HG02938 (cell line): Measurements from ENCODE around the gene DGKD.
A peak's percentile ranks its signal among the peaks of the same experiment; 100 is the strongest.

Source experiments
- ATAC-seq: cut with Tn5 transposase; IDR thresholded peaks from one replicate; pipeline ENCODE4 v1.9.1; 2021; ENCODE audit warnings: mild to moderate bottlenecking, moderate library complexity; ENCODE audit not compliant: unreplicated experiment

Gene DGKD, protein sequence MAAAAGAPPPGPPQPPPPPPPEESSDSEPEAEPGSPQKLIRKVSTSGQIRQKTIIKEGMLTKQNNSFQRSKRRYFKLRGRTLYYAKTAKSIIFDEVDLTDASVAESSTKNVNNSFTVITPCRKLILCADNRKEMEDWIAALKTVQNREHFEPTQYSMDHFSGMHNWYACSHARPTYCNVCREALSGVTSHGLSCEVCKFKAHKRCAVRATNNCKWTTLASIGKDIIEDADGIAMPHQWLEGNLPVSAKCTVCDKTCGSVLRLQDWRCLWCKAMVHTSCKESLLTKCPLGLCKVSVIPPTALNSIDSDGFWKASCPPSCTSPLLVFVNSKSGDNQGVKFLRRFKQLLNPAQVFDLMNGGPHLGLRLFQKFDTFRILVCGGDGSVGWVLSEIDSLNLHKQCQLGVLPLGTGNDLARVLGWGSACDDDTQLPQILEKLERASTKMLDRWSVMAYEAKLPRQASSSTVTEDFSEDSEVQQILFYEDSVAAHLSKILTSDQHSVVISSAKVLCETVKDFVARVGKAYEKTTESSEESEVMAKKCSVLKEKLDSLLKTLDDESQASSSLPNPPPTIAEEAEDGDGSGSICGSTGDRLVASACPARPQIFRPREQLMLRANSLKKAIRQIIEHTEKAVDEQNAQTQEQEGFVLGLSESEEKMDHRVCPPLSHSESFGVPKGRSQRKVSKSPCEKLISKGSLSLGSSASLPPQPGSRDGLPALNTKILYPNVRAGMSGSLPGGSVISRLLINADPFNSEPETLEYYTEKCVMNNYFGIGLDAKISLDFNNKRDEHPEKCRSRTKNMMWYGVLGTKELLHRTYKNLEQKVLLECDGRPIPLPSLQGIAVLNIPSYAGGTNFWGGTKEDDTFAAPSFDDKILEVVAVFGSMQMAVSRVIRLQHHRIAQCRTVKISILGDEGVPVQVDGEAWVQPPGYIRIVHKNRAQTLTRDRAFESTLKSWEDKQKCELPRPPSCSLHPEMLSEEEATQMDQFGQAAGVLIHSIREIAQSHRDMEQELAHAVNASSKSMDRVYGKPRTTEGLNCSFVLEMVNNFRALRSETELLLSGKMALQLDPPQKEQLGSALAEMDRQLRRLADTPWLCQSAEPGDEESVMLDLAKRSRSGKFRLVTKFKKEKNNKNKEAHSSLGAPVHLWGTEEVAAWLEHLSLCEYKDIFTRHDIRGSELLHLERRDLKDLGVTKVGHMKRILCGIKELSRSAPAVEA

DNA sequence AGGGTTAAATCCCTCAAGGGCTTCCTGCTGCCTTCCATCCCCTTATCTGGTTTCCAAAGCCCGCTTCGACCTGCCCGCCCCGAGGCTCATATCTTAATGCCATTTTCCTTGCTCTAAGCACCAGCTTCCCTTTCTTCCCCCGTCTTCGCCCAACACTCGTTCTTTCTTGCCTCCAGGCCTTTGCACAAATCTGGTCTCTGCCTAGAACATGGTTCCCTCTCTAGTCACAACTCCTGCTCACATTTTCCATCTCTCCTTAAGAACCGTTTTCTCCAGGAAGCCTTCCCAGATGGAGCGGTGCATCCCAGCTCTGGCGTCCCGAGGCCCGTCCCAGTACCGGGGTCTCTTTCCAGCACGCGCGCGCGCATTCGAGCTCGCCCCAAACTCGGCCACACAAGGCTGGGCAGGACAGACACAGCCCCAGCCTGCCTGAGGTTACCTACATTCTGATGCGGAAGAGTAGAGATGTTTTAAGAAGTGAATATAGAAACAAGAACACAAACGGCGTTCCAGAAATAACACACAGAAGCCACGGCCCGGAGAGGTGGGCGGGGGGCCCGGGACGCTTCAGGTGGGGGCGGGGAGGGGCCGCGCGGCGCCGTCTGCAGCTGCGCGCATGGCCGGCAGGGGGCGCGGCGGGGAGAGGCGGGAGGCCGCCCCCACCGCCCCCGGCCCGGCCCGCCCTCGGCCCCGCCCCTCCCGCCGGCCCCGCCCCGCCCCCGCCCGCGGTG is at the start of gene DGKD:
Gene DGKD (plus strand): TSS at position 726 of the 731 bp plus-strand sequence. CDS start 25 bp downstream, outside the sequence.
- peak; percentile 58 for ATAC-seq

DNA sequence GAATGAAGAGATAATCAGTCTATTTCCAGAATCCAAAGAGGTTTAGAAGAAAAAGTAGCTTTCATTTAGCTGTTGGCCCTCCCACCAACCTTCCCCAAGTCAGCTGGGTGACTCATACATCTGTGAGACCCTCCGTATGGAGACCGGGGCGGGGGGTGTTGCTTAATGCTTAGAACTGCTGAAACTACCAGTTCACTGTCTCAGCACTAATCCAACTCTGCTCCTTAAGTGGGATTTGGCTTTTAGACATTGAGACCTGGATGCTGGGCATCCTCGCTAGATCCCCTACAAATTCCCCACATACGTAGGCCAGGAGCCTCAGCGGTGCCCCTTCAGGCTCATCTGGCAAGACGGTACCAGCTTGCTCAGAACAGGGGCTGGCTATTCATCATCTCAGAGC is 46.7 kb upstream of the DGKD start, which contains the start of gene SAG:
Gene SAG (plus strand): TSS at position 252 of the 400 bp plus-strand sequence. CDS start 1,374 bp downstream, outside the sequence.
- no peak for ATAC-seq

DNA sequence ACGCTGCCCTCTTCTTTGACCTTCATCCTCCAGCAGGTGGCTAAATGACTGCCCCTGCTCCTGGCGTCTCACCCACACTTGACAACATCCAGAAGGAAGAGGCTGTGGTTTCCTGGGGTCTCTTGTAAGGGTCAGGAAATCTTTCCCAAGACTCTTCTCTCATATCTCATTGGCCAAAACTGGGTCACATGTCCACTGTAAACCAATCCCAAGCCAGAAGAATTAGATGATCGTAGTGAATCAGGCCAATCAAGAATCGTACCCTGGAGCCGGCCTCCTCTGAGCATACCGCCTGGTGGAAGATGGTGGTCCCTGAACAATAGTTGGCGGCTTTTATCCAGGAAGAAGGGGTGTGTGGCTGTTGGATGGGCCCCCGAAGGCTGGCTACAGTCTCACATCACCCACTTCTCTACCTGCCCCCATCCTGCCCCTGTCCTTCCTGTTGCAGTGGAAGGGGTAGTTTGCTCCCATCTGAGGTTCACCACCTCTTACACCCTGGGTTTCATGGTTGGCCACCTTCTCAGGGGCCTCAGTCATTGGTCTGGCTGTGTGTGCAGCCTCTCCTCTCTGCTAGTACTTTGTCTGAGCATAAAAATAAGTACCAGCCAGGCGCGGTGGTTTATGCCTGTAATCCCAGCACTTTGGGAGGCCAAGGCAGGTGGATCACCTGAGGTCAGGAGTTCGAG is 42.9 kb upstream of the DGKD start:
- ATAC-seq = no peak

DNA sequence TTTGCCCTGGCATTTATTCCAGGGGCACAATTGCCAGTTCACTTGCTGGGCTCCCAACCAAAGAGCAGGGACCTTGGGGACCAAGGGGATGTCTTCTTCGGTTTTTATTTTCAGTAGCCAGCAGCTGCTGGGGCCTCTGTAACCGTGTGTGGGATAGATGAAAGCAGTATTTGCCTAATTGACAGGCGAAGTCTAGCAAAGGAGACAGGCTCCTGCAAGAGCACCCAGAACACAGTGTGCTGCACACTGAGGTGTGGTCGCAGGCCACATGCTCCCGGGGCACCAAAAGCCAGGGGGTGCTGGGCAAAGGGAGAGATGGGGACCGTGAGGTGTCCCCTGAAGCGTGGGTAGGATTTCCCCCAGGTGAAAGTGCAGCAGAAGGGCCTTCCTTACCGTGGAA is 41.4 kb upstream of the DGKD start:
- ATAC-seq = no peak

DNA sequence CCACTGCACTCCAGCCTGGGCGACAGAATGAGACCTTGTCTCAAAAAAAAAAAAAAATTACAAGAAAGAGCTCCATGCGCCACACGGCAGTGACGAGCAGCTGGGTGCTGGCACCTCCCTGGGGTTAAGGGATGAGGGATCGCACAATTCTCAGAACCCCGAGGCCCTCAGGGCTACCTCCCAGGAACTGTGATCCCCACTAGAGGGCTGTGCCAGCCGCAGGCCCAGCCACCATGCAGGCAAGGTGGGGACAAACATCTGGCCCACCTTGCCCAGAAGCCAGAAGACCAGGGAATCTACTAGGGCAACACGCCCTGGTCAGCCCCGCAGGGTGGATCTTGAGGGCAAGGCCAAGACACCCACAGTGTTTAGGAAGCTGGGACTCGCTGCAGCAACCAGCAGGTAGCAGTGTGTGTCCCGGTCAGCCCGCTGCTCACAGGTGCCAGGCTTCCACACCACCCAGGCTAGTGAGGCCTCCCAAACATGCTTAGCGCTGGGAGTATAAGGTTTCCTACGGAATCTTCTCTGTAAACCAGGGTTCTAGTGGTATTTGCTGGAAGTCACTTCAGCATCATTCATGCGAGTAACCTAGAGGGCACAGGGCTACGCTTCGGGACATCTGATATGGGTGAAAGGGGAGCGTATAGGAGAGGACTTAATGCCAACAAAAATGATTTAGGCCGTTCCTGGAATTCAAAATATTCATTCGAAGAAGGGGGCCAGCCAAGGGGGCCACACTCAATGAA is 39.9 kb upstream of the DGKD start:
- no peak for ATAC-seq

DNA sequence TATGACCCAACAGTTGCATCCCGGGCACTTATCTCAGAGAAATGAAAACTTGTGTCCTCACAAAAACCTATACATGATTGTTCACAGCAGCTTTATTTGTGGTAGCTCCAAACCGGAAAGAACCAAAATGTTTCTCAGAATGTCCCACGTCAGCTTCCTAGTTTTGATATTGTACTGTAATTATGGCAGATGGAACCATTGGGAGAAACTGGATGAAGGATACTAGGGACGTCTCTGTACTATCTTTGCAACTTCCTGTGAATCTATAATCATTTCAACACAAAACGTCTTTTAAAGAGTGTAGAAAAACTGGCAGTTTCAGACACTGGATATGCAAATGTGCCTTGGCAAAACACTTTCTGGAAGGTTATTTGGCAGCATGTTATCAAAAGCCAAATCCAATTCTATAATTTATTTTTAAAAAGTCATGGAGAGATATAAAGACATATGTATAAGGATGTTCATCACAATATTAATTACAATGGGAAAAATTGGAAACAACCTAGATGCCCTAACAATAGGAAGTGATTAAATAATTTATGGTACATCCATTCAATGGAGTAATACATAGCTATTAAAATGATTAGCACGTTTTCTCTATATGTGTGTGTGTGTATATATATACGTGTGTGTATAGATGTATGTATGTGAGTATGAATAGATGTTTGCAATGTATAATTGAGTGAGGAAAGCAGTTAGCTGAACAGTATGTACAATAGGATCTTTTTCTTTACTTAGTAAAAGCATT is 36.9 kb upstream of the DGKD start:
- no peak for ATAC-seq

DNA sequence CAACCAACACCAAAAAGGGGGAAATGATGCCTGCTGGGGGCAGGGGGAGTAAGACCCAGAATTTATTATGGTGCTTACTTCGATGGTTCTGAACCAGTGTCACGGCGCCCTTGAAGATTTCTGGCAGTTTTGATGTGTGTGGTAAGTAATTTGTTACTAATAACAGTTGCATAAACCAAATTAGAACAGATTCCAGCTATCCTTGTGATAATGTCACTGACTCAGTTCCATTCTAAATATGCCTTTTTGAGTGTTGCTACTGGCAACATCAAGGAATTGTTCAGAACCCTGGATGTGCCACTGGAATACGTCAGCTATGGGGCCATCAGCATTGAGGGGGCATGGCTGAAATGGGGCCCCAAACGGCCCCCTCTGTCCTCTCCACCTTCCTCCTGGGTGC is 35.0 kb upstream of the DGKD start:
- ATAC-seq = no peak

DNA sequence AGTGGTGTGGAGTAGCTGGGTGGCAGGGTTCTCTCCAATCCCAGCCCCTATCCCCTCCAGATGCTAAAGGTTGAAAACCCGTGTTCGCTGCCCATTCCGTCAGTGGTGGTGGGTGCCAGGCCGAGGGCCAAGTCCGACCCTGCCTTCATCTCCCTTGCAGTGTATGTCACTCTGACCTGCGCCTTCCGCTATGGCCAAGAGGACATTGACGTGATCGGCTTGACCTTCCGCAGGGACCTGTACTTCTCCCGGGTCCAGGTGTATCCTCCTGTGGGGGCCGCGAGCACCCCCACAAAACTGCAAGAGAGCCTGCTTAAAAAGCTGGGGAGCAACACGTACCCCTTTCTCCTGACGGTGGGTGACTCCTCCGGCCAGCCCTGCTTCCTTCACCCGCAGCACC is 33.8 kb upstream of the DGKD start:
- no peak for ATAC-seq

DNA sequence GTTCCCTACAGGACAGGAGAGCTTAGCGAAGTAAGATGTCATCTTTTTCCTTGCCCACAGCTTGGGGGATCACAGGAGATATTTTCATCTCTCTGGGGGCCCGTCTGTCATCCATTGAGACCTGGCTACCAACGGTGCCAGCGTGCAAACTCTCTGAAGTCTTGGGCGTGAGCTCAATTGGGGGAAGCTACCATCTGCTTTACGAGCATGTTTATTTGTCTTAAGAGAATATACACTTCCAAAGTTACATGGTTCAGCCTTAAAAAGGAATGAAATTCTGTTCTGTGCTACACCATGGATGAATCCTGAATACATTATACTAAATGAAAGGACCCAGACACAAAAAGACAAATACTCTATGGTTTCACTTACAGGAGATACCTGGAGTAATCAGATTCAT is 33.1 kb upstream of the DGKD start:
- no peak for ATAC-seq

DNA sequence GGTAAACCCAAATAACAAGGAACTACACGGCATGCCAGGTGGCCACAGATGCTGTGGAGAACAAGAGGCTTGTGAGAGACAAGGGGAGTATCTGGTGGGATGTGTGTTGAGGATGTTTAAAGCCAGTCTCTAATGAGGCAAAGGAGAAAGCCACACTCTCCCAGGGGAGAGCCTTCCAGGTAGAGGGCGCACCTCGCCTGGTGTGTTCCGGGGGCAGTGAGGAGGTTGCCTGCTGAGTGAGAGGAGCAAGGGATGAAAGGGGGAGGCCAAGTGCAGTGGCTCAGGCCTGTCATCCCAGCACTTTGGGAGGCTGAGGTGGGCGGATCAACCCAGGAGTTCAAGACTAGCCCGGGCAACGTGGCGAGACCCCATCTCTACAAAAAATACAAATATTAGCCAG is 30.4 kb upstream of the DGKD start:
- no peak for ATAC-seq

DNA sequence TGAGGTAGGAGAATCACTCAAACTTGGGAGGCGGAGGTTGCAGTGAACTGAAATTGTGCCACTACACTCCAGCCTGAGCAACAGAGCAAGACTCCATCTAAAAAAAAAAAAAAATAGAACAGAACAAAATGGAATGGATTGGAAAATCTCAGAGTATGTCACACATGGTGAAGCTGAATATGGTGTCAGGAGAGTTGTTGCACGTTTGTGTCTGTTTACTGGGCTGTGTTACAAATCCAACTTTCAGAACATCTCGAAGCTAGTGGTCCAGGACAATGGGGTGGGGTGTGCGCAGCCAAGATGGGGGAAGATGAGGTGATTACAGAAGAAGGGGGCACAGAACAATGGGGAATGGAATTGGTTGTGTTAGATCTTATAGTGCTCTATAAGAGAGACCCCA is 29.0 kb upstream of the DGKD start:
- ATAC-seq = no peak

DNA sequence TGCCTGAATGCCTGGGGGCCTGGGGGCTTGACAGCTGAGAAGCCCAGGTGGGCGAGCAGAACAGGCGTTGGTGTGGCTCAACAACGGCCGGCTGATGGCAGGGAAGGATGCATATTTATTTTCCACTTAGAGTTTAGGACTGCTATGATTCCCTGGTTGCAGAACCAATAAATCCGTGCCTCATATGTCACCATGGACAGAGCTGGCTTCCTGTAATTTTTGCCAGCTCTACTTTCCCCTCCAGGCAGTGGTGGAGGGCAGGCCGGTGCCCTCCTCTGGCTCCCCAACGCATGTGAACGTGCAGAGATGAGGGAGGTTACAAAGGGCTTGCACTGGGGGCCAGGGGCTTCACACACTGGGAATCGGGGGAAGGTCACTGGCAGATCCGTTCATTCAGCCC is 28.5 kb upstream of the DGKD start:
- ATAC-seq = no peak

DNA sequence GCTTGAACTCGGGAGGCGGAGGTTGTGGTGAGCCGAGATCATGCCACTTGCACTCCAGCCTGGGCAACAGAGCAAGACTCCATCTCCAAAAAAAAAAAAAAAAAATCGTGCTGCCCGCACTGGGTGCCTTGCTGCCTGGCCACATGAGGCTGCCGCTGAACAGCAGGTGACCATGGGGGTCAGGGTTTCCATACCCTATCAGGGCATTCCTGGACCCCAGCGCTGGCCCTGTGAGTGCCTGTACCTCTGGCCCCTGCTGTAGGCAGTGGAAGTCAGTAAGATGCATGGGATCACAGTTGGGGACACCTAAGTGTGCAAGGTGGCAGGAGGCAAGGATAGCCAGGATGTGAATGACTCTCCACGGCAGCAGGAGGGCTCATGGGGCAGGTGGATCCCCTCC is 27.8 kb upstream of the DGKD start:
- no peak for ATAC-seq

DNA sequence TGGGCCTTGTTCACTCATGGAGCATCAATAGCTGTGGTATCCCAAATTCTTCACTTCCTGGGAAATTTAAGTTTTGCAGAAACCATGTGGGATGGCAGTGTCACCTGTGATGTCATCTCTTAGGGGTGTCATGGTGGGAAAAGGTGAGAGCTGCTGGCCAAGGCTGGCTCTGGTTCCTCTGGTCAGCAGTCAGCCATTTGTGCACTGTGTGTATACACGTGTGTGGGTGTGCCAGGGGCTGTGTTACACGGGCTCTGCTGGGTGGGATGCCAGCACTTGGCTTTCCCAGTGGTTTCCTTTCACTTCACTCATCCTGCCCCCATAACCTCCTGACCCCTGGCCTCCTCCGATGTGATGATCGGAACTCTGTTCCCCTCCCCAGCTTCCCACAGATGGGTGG is 25.4 kb upstream of the DGKD start:
- ATAC-seq = no peak

DNA sequence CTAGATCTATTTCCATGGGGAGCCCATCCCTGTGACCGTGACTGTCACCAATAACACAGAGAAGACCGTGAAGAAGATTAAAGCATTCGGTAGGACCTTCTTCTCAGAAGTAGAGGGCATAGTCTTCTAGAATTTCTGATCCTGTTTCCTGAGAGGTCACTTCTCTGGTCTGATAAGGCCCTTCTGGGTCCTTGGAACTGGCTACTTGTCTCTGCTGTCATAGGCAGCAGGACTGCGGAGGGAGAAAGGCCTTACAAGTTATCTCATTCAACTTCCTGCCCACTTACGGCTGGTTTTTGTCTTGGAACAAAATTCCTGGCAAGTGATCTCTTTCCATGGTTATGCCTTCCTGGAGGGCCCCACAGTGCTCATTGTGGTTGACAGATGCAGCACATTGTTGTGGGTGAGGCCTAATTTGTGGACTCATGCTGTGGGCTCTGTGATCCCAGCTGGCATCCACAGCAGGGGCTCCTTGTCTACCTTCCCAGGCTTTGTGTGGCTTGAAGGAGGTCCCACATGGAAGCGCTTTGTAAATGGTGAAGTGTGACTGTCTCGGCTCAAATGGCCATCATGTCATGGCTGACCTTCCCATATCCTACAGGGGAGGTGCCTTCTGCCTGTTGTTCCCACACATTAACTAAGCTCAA is 24.7 kb upstream of the DGKD start:
- ATAC-seq = no peak

DNA sequence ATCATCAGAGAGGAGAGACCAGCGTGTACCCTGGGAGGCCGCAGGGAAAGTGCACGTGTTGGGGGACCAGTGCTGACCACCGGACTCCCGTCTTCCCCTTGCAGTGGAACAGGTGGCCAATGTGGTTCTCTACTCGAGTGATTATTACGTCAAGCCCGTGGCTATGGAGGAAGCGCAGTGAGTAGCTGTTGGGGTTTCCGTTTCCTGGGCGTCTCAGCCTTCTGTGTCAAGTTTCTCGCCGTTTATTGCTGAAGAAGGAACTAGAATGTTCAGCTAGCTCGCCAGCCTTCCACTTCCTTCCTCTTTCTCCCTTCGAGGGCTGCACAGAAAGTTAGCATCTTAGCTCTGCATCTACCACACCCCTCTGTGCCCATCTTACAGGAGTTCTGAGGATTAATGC is 22.8 kb upstream of the DGKD start:
- peak; percentile 92 for ATAC-seq

DNA sequence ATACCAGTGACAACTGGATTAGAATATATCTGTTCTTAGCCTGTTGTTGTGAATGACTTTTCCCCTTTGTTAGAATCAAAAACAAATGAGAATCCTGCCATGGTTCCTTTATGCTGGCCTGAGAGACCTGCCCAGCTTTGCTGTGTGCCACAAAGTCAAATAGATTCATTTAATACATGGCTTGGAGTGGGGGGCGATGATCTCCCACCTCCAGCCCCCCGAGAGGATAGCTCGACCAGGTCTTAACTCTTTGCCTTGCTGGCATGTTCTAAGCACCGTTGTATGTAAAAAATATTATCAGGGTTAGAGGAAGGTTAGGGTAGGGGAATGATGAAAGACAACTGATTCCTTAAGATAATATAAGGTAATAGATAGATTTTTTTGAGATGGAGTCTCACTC is 22.2 kb upstream of the DGKD start:
- ATAC-seq = no peak

DNA sequence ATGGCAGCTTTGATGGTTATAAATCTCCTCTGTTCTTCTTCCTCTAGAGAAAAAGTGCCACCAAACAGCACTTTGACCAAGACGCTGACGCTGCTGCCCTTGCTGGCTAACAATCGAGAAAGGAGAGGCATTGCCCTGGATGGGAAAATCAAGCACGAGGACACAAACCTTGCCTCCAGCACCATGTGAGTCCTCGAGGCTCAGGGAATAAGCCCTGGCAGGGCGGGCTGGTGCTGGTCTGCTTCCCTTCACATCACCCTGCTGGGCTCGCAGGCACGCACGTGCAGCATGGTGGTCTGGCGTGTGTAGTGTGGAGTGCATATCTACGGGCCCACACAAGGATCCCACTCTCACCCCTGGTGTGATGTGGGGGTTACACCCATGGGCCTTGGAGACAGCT is 19.4 kb upstream of the DGKD start:
- ATAC-seq = no peak
